Hematopoietic multipotent progenitor cell treated with erythropoietin and hydrocortisone succinate and interleukin-3 and kit ligand, for 15 days (in vitro differentiated cells): ENCODE results near the gene SOCS4.
"Not testable (repeated sequence)": the region's sequence is repeated elsewhere in the genome, so short reads cannot be mapped to it uniquely, and the experiment has no call there.

Experiments used
- DNase-seq: peaks from one replicate; pipeline ENCODE4 v3.0.0-alpha.2; 2015; ENCODE audit warnings: low spot score

The SOCS4 gene

GRCh38 chr14:55051423-55052268, 24.6 kb downstream of the SOCS4 start, which contains the start of gene MAPK1IP1L:
Gene MAPK1IP1L (plus strand): TSS chr14:55051647. CDS start chr14:55061684, 10,037 bp downstream.
- DNase-seq: peak; percentile 87

- DNase-seq: no peak
Measured at GRCh38 chr14:55052269-55052930, 25.4 kb downstream of the SOCS4 start.

- DNase-seq: no peak
Measured at GRCh38 chr14:55053018-55053417, 26.0 kb downstream of the SOCS4 start.

GRCh38 chr14:55053500-55053899, 26.5 kb downstream of the SOCS4 start:
- no peak for DNase-seq

- no peak for DNase-seq
Measured at GRCh38 chr14:55054098-55054497, 27.1 kb downstream of the SOCS4 start.

GRCh38 chr14:55057919-55058318, 30.9 kb downstream of the SOCS4 start:
- DNase-seq: no peak

GRCh38 chr14:55059333-55059732, 32.3 kb downstream of the SOCS4 start:
- no peak for DNase-seq

GRCh38 chr14:55062517-55063351, 35.7 kb downstream of the SOCS4 start:
- no peak for DNase-seq

GRCh38 chr14:55064896-55065295, 37.9 kb downstream of the SOCS4 start:
- not testable (repeated sequence) for DNase-seq

- DNase-seq: no peak
Measured at GRCh38 chr14:55065411-55065810, 38.4 kb downstream of the SOCS4 start.

- no peak for DNase-seq
Measured at GRCh38 chr14:55066223-55066622, 39.2 kb downstream of the SOCS4 start.

- DNase-seq: no peak
Measured at GRCh38 chr14:55070981-55071411, 44.0 kb downstream of the SOCS4 start.

GRCh38 chr14:55071870-55072640, 45.0 kb downstream of the SOCS4 start:
- DNase-seq: no peak

- no peak for DNase-seq
Measured at GRCh38 chr14:55073856-55074255, 46.8 kb downstream of the SOCS4 start.

- DNase-seq: no peak
Measured at GRCh38 chr14:55074662-55075061, 47.6 kb downstream of the SOCS4 start.

GRCh38 chr14:55075628-55076175, 48.7 kb downstream of the SOCS4 start:
- no peak for DNase-seq

- DNase-seq: no peak
Measured at GRCh38 chr14:55077170-55078151, 50.4 kb downstream of the SOCS4 start.

GRCh38 chr14:55079961-55080360, 52.9 kb downstream of the SOCS4 start:
- not testable (repeated sequence) for DNase-seq

GRCh38 chr14:55084401-55085059, 57.5 kb downstream of the SOCS4 start:
- no peak for DNase-seq
